Fibroblast of lung (primary cell): ENCODE measurements around the gene DLAT. TPM values are rescaled to one million over a fixed set of nuclear protein-coding genes. Genes with fewer than 3 reads are reported as not detected.

Source experiments
- DNase-seq, 2 donors: peaks; one replicate each; pipeline versions ENCODE4 v3.0.0 to v3.0.0-alpha.2; 2010; ENCODE audit warnings: low read depth in 2 of 2
- H2AFZ ChIP-seq: 2 replicates; pipeline ENCODE4 v1.5.1; 2012; ENCODE audit warnings: low read length, control low read depth, inconsistent platforms
- H3K27ac ChIP-seq: 2 replicates; pipeline ENCODE4 v1.5.1; 2011; ENCODE audit warnings: low read length, control low read depth; ENCODE audit not compliant: insufficient read depth
- H3K27me3 ChIP-seq: 2 replicates; pipeline ENCODE4 v1.5.1; 2011; ENCODE audit warnings: mild to moderate bottlenecking, low read length; ENCODE audit not compliant: control insufficient read depth, insufficient read depth
- H3K36me3 ChIP-seq: 2 replicates; pipeline ENCODE4 v1.5.1; 2011; ENCODE audit warnings: low read length; ENCODE audit not compliant: control insufficient read depth, insufficient read depth
- H3K4me1 ChIP-seq: 2 replicates; pipeline ENCODE4 v1.5.1; 2011; ENCODE audit warnings: low read length; ENCODE audit not compliant: control insufficient read depth, insufficient read depth; ENCODE audit errors: extremely low read depth
- H3K4me2 ChIP-seq: 2 replicates; pipeline ENCODE4 v1.5.1; 2011; ENCODE audit warnings: low read length, control low read depth; ENCODE audit not compliant: insufficient read depth; ENCODE audit errors: extremely low read depth
- H3K4me3 ChIP-seq, 4 experiments: fragments of 200-600 bp in 1 of 4; sonication (generic) in 1 of 4; replicated peaks in 1 of 4; 2 replicates each; pipeline ENCODE4 v1.5.1; 2011 to 2016; ENCODE audit warnings: low read length in 4 of 4, low read depth in 3 of 4, mild to moderate bottlenecking in 3 of 4, control low read depth in 2 of 4, inconsistent platforms in 1 of 4, mixed read lengths in 1 of 4; ENCODE audit not compliant: insufficient read depth in 1 of 4; ENCODE audit errors: control extremely low read depth in 1 of 4
- H3K79me2 ChIP-seq: 2 replicates; pipeline ENCODE4 v1.5.1; 2012; ENCODE audit warnings: mild to moderate bottlenecking, low read length, inconsistent platforms; ENCODE audit not compliant: control insufficient read depth, insufficient read depth
- H3K9ac ChIP-seq: 2 replicates; pipeline ENCODE4 v1.5.1; 2011; ENCODE audit warnings: mild to moderate bottlenecking, low read length, control low read depth; ENCODE audit not compliant: insufficient read depth
- H3K9me3 ChIP-seq: 2 replicates; pipeline ENCODE4 v1.5.1; 2012; ENCODE audit warnings: low read depth, low read length; ENCODE audit not compliant: control insufficient read depth, insufficient read depth
- H4K20me1 ChIP-seq: 2 replicates; pipeline ENCODE4 v1.5.1; 2011; ENCODE audit warnings: low read length; ENCODE audit not compliant: control insufficient read depth, insufficient read depth; ENCODE audit errors: extremely low read depth
- EZH2 ChIP-seq: IDR thresholded peaks from 2 replicates; pipeline ENCODE4 v1.5.1; 2012; ENCODE audit warnings: low read length, control low read depth, mild to moderate bottlenecking; ENCODE audit errors: missing control alignments
- polyA plus RNA-seq, 2 donors: library from polyadenylated mRNA; depleted of rRNA in 1 of 2; stranded (reverse) in 1 of 2; unstranded in 1 of 2; fragments of >200 nt; gene quantifications; 2 replicates each; pipeline ENCODE4 v1.2.1, GENCODE V29; 2011 to 2012; ENCODE audit warnings: missing spikeins in 1 of 2
- total RNA-seq: library from RNA; depleted of rRNA; stranded (reverse); fragments of >200 nt; gene quantifications from 2 replicates; pipeline ENCODE4 v1.2.1, GENCODE V29; 2014
- TF ChIP-seq, protein P1 (sequence below), 2 donors: IDR thresholded peaks in 1 of 2; conservative IDR thresholded peaks in 1 of 2; 1 replicate in 1 of 2; 2 replicates in 1 of 2; pipeline ENCODE4 v1.5.1; 2011 to 2012; ENCODE audit warnings: low read length in 2 of 2, control low read depth in 1 of 2, inconsistent platforms in 1 of 2, low read depth in 1 of 2, mild to moderate bottlenecking in 1 of 2

DLAT gene
- total and polyA plus RNA-seq, 2 donors (not counting 1 experiment from before 2014, with no cell fraction given) = 33.9 to 37.8 TPM

DNA sequence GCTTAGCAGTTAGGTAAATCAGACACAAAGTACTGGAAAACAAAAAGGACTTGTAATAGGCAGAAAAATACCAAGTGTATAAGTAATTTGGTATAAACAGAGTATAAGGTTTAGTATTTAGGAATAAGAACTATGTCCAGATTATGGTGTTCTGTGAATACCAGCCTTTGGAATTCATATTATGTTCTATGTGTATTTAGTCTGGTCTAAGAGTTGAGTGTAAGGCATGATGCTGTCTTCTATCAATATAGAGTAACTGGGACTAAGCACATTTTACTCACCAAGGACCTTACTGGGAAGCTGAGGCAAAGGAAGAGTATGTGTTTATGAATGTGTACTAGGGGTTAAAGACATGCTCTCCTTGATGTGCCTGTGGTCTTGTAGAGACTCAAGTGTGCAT, 71.0 kb downstream of the DLAT start:
- no peaks in the 10 kb centered on the region for H3K4me1 ChIP-seq
- H3K4me3 ChIP-seq = no peak overlapping the region
- DNase-seq = no peak
- peaks cover 4% of the 10 kb centered on the region for H3K36me3 ChIP-seq
- no peaks in the 10 kb centered on the region for H3K27me3 ChIP-seq
- no peaks in the 10 kb centered on the region for H3K79me2 ChIP-seq
- no peaks in the 10 kb centered on the region for H4K20me1 ChIP-seq
- TF ChIP-seq, protein P1, sequence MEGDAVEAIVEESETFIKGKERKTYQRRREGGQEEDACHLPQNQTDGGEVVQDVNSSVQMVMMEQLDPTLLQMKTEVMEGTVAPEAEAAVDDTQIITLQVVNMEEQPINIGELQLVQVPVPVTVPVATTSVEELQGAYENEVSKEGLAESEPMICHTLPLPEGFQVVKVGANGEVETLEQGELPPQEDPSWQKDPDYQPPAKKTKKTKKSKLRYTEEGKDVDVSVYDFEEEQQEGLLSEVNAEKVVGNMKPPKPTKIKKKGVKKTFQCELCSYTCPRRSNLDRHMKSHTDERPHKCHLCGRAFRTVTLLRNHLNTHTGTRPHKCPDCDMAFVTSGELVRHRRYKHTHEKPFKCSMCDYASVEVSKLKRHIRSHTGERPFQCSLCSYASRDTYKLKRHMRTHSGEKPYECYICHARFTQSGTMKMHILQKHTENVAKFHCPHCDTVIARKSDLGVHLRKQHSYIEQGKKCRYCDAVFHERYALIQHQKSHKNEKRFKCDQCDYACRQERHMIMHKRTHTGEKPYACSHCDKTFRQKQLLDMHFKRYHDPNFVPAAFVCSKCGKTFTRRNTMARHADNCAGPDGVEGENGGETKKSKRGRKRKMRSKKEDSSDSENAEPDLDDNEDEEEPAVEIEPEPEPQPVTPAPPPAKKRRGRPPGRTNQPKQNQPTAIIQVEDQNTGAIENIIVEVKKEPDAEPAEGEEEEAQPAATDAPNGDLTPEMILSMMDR (conservative IDR thresholded peaks at IDR 0.05 in 1 of 2, IDR thresholded peaks at IDR 0.05 in 1 of 2; ENCODE audit: low read depth in 1 of 2, low read length in 2 of 2) = no peak
- TF ChIP-seq EZH2 = no peak
- no peak overlapping the region for H3K4me2 ChIP-seq
- no peak overlapping the region for H2AFZ ChIP-seq
- H3K9me3 ChIP-seq = no peaks in the 10 kb centered on the region
- no peak overlapping the region for H3K27ac ChIP-seq
- H3K9ac ChIP-seq = no peak overlapping the region

DNA sequence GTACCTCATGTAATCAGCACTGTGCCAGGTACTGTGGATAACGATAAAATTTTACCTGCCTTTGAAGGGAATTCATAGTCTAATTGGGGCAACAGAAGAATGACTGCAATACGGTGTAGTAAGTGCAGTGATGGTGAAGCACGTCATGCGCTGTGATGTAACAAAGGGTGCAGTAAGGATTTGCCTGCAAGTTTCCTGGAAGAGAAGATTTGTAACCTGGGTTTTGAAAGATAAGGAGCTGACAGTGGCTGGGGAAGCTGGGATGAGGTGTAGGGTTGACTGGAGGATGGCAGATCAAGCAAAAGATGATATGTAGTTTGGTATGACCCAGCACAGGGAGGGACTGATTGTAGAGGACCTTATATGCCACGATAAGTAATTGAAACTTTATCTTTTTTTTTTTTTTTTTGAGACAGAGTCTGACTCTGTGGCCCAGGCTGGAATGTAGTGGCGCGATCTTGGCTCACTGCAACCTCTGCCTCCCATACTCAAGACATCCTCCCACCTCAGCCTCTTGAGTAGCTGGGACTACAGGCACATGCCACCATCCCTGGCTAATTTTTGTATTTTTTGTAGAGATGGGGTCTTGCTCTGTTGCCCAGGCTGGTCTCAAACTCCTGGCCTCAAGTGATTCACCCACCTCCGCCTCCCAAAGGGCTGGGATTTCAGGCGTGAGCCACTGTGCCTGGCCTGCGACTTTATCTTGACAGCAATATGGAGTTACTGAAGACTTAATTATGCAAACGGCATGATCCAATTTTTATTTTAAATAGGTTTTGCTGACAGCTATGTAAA, 72.7 kb downstream of the DLAT start:
- Histone ChIP-seq H3K27ac (no peak overlapping the region), H3K4me1 (no peaks in the 10 kb centered on the region), H3K27me3 (no peaks in the 10 kb centered on the region), H2AFZ (no peak overlapping the region), H3K4me2 (no peak overlapping the region), H4K20me1 (no peaks in the 10 kb centered on the region), H3K9me3 (no peaks in the 10 kb centered on the region), H3K9ac (no peak overlapping the region), H3K4me3 (no peak overlapping the region), H3K36me3 (peaks cover 4% of the 10 kb centered on the region), H3K79me2 (no peaks in the 10 kb centered on the region)
- DNase-seq = no peak
- TF ChIP-seq, protein P1 (conservative IDR thresholded peaks at IDR 0.05 in 1 of 2, IDR thresholded peaks at IDR 0.05 in 1 of 2; ENCODE audit: low read depth in 1 of 2, low read length in 2 of 2) = no peak
- TF ChIP-seq EZH2 = no peak

DNA sequence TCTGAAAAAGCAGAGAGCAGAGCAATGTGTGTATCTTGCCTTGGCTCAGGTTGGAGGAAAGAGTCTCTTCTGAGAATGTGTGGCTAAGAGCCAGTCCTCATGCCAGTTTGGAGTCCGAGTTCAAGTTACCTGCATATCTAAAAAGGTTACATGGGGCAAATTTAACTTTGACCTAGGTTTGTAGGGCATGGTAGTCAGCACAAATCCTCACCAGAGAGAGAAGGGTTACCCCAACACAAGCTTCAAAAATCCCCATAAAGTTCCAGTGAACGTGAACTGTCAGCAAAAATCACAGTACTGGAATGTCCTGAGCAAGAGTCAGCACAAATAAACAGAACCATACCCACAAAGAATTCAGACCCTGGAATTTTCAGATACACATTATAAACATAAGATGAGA, 75.3 kb downstream of the DLAT start:
- no peaks in the 10 kb centered on the region for H3K79me2 ChIP-seq
- DNase-seq = peak; percentile 39 to 62
- TF ChIP-seq, protein P1 (conservative IDR thresholded peaks at IDR 0.05 in 1 of 2, IDR thresholded peaks at IDR 0.05 in 1 of 2; ENCODE audit: low read depth in 1 of 2, low read length in 2 of 2) = no peak
- no peak for TF ChIP-seq EZH2
- no peak overlapping the region for H3K9ac ChIP-seq
- H3K27ac ChIP-seq = peak overlapping the region; percentile 17
- peak overlapping the region; percentile 45 for H3K4me2 ChIP-seq
- H4K20me1 ChIP-seq = no peaks in the 10 kb centered on the region
- no peak overlapping the region for H2AFZ ChIP-seq
- H3K27me3 ChIP-seq = no peaks in the 10 kb centered on the region
- H3K36me3 ChIP-seq = no peaks in the 10 kb centered on the region
- no peak overlapping the region for H3K4me3 ChIP-seq
- H3K9me3 ChIP-seq = no peaks in the 10 kb centered on the region
- no peaks in the 10 kb centered on the region for H3K4me1 ChIP-seq
